ENCODE data around the gene LAMC1.

LAMC1 gene

DNA sequence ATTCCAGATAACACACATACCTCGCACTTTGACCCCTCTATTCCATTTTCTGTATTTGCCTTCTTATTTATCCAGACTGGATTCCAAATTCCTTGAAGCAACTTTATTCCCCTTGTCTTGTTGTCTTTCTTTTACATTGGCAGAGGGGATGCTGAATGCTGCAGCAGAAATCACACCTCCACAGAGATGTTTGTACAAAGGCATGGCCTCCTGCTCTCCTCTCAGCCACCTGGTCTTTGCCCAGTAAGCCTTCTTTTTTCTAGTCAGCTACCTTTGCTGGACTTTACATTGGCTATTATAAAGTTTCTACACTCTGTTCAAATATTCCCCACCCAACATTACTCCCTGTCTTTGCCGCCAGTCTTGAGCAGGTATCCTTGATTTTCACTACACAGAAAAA lies 75.1 kb downstream of the LAMC1 start:
- no peak overlapping the region for H3K27ac ChIP-seq (ENCODE audit: extremely low read depth, low read depth, low read length)
- H3K9me3 ChIP-seq (ENCODE audit: control insufficient read depth, insufficient read depth, low read depth, low read length), result no peaks in the 10 kb centered on the region
- POLR2A ChIA-PET, result no interaction called here
- H3K4me3 ChIP-seq (ENCODE audit: low read depth, low read length), result no peak overlapping the region
- no peak for TF ChIP-seq ZNF16 (tag by site-specific recombination; IDR thresholded peaks at IDR 0.05; ENCODE audit: low read depth)
- TF ChIP-seq ZNF426 (tag by site-specific recombination; IDR thresholded peaks at IDR 0.05), result no peak
- no peak for TF ChIP-seq ZEB2 (tag by site-specific recombination; IDR thresholded peaks at IDR 0.05)
- TF ChIP-seq ZNF354C (tag by site-specific recombination; IDR thresholded peaks at IDR 0.05; ENCODE audit: borderline replicate concordance, low read depth), result no peak
- TF ChIP-seq ZNF624 (tag by site-specific recombination; IDR thresholded peaks at IDR 0.05), result no peak
- TF ChIP-seq ZBTB20 (tag by site-specific recombination; IDR thresholded peaks at IDR 0.05), result no peak
- TF ChIP-seq, protein P1, sequence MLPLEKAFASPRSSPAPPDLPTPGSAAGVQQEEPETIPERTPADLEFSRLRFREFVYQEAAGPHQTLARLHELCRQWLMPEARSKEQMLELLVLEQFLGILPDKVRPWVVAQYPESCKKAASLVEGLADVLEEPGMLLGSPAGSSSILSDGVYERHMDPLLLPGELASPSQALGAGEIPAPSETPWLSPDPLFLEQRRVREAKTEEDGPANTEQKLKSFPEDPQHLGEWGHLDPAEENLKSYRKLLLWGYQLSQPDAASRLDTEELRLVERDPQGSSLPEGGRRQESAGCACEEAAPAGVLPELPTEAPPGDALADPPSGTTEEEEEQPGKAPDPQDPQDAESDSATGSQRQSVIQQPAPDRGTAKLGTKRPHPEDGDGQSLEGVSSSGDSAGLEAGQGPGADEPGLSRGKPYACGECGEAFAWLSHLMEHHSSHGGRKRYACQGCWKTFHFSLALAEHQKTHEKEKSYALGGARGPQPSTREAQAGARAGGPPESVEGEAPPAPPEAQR (tag by site-specific recombination; IDR thresholded peaks at IDR 0.05), result no peak
- no peak for TF ChIP-seq ZBTB8A (tag by site-specific recombination; IDR thresholded peaks at IDR 0.05)
- TF ChIP-seq HOXD13 (CRISPR knock-in tag; IDR thresholded peaks at IDR 0.05; ENCODE audit: borderline replicate concordance), result no peak
- no peak for TF ChIP-seq ZNF311 (tag by site-specific recombination; IDR thresholded peaks at IDR 0.05; ENCODE audit: borderline replicate concordance)
- H3K4me1 ChIP-seq (ENCODE audit: control insufficient read depth, insufficient read depth, low read length), result no peaks in the 10 kb centered on the region
- CTCF ChIA-PET, result interaction anchor here (1.0 kb wide), 1 partner anchor 76 kb away, joined by 6 read pairs; no protein-coding TSS in a partner anchor
- peaks cover 0 to under 1% of the 10 kb centered on the region in 2 experiments; a peak in 1 of 3 replicates for H3K36me3 ChIP-seq (ENCODE audit: control insufficient read depth in 2 of 2, insufficient read depth in 1 of 2, low read length in 2 of 2)

DNA sequence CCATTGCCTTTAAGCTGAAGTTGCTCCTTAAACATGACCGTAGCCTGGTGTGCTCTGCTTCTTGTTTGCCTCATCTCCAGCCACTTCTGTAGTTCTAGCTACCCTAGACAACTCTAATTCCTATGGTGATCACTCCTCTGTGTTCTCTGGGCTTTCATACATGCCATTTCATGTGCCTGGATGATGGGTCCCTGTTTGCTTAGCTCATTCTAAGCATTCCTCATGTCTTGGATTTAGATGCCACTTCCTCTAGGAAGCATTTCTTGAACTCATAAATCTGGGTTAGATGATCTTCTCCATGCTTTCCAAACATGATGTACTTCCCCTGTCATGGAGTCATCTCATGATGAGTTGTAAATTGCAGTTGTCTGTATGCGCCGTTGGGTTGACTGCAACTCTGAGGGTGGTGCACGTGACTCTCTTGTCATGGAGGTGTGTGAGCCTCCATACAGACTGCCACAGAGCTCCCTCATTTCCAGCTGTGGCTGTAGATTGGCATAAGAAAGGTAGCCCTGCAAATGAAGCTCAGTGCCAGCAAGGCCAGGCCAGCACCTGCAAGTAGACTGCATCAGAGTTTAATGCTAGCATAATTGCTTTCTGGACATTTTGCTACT lies 77.2 kb downstream of the LAMC1 start:
- Histone ChIP-seq H3K36me3 (ENCODE audit: control insufficient read depth in 2 of 2, insufficient read depth in 1 of 2, low read length in 2 of 2) (peaks cover 0 to 13% of the 10 kb centered on the region in 2 experiments; a peak in 1 of 3 replicates), H3K4me3 (ENCODE audit: low read depth, low read length) (no peak overlapping the region), H3K4me1 (ENCODE audit: control insufficient read depth, insufficient read depth, low read length) (no peaks in the 10 kb centered on the region), H3K9me3 (ENCODE audit: control insufficient read depth, insufficient read depth, low read depth, low read length) (no peaks in the 10 kb centered on the region), H3K27ac (ENCODE audit: extremely low read depth, low read depth, low read length) (no peak overlapping the region)
- POLR2A ChIA-PET, result interaction anchor here (0.6 kb wide), 1 partner anchor 35 kb away, joined by 6 read pairs; no protein-coding TSS in a partner anchor
- CTCF ChIA-PET, result no interaction called here
- TF ChIP-seq OSR2 (tag by site-specific recombination; IDR thresholded peaks at IDR 0.05) (no peak), GLI4 (tag by site-specific recombination; IDR thresholded peaks at IDR 0.05) (no peak), ZSCAN23 (tag by site-specific recombination; IDR thresholded peaks at IDR 0.05) (no peak), ZNF747 (tag by site-specific recombination; IDR thresholded peaks at IDR 0.05) (no peak), GLIS2 (tag by site-specific recombination; IDR thresholded peaks at IDR 0.05) (no peak), SETDB1 (IDR thresholded peaks at IDR 0.05; ENCODE audit: insufficient read length, low read length) (no peak), ZNF2 (tag by site-specific recombination; IDR thresholded peaks at IDR 0.05) (no peak), ZNF416 (tag by site-specific recombination; IDR thresholded peaks at IDR 0.05) (no peak), ZNF354C (tag by site-specific recombination; IDR thresholded peaks at IDR 0.05; ENCODE audit: borderline replicate concordance, low read depth) (no peak), ZNF623 (tag by site-specific recombination; IDR thresholded peaks at IDR 0.05) (no peak), ZNF391 (tag by site-specific recombination; IDR thresholded peaks at IDR 0.05; ENCODE audit: borderline replicate concordance, low read depth) (no peak), YY1 (tag by site-specific recombination; IDR thresholded peaks at IDR 0.05) (no peak), ZNF596 (tag by site-specific recombination; IDR thresholded peaks at IDR 0.05) (no peak), ZNF37A (tag by site-specific recombination; IDR thresholded peaks at IDR 0.05) (no peak), HOXD13 (CRISPR knock-in tag; IDR thresholded peaks at IDR 0.05; ENCODE audit: borderline replicate concordance) (no peak), ZNF23 (tag by site-specific recombination; IDR thresholded peaks at IDR 0.05; ENCODE audit: borderline replicate concordance) (no peak), HOXC10 (CRISPR knock-in tag; IDR thresholded peaks at IDR 0.05) (no peak), ZNF114 (tag by site-specific recombination; IDR thresholded peaks at IDR 0.05) (no peak)
- TF ChIP-seq, protein P2, sequence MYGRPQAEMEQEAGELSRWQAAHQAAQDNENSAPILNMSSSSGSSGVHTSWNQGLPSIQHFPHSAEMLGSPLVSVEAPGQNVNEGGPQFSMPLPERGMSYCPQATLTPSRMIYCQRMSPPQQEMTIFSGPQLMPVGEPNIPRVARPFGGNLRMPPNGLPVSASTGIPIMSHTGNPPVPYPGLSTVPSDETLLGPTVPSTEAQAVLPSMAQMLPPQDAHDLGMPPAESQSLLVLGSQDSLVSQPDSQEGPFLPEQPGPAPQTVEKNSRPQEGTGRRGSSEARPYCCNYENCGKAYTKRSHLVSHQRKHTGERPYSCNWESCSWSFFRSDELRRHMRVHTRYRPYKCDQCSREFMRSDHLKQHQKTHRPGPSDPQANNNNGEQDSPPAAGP (tag by site-specific recombination; IDR thresholded peaks at IDR 0.05), result no peak
- TF ChIP-seq, protein P3, sequence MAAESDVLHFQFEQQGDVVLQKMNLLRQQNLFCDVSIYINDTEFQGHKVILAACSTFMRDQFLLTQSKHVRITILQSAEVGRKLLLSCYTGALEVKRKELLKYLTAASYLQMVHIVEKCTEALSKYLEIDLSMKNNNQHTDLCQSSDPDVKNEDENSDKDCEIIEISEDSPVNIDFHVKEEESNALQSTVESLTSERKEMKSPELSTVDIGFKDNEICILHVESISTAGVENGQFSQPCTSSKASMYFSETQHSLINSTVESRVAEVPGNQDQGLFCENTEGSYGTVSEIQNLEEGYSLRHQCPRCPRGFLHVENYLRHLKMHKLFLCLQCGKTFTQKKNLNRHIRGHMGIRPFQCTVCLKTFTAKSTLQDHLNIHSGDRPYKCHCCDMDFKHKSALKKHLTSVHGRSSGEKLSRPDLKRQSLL (tag by site-specific recombination; IDR thresholded peaks at IDR 0.05), result no peak

Measured in HEK293 (cell line).